HT1080 (cell line): ENCODE data around the gene TEX36. TPM values are rescaled to one million over a fixed set of nuclear protein-coding genes. Genes with fewer than 3 reads are reported as not detected.
"Not testable (repeated sequence)": the region's sequence is repeated elsewhere in the genome, so short reads cannot be mapped to it uniquely, and the experiment has no call there.

ENCODE experiments used
- DNase-seq: peaks from one replicate; pipeline ENCODE4 v3.0.0-alpha.2; 2015; ENCODE audit warnings: low read depth
- total RNA-seq: library from RNA; depleted of rRNA; stranded (reverse); fragments of >200 nt; shearing (Covaris generic); gene quantifications from 2 replicates; pipeline ENCODE4 v1.2.3, GENCODE V29; 2014

TEX36 gene
- total RNA-seq, 1 experiment from 2014 or later = not detected

- no peak for DNase-seq
Observed at GRCh38 chr10:125634606-125635005, 48.4 kb downstream of the TEX36 start.

DNA sequence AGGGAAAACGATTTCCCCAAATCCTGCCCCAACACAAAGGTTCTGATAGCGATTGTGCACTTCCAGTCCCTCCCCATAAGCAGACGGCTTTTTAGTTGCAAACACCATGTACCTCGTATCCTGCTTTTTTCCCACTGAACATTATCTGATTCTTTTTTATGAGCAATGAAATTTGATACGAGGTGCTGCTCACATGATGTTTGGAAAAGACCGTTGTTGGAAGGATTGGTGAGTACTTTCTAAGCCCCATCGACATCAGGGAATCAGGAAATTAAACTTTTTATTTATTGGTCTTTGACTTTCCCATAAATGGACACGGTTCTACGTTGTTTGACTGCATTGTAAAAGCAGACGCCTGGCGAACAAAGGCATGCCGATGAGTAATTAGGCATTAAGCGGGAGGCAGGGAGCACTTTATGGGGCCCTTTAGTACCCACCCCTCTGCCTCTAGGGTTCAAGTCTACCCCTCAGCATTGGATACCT, 49.4 kb downstream of the TEX36 start:
- DNase-seq = peak; percentile 69

- no peak for DNase-seq
Observed at GRCh38 chr10:125631806-125632205, 51.2 kb downstream of the TEX36 start.

DNA sequence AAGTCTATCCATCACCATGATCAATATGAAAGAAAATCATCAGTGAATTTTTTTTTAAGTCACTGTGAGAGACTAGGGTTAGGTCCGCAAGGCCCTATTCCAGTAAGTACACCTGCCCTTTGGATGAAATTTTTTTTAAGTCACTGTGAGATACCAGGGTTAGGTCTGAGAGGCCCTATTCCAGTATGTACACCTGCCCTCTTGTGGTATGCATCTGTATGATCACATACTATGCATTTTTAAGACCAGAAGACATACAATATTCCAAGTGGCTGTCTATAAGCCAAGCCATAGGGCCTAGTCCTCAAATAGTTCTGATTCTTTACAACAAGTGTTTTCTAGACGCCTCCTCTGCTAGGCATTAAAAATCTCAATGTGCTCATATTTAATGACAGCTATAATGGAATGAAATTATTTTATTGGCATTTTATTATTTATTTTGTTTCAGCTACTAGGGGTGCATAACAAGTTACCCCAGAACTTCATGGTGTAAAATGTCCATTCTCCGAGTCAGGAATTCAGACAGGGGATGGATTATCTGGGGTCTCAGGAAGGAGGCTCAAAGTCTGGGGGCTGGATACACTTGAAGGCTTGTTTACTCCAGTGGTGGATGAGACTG, 53.1 kb downstream of the TEX36 start:
- DNase-seq = peak; percentile 55

GRCh38 chr10:125628104-125629049, 54.6 kb downstream of the TEX36 start:
- DNase-seq = no peak

DNA sequence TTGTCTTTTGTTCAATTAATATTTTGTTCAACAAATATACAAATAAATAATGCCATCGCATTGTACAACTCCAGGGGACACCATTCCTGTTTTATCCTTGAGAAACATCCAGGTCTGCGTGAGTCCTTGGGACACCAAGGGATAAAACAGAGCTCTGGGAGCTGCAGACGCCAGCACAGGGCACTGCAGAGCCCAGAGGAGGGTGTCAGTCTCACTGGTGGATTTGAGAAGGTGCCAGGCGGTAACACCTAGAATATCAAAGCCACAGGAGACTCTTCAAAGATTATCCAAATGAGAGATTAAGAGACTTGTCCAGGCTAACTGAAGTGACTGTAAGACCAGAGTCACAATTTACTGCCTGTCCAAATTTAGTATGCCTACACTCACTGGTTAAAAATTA, 55.3 kb downstream of the TEX36 start:
- DNase-seq = no peak

DNA sequence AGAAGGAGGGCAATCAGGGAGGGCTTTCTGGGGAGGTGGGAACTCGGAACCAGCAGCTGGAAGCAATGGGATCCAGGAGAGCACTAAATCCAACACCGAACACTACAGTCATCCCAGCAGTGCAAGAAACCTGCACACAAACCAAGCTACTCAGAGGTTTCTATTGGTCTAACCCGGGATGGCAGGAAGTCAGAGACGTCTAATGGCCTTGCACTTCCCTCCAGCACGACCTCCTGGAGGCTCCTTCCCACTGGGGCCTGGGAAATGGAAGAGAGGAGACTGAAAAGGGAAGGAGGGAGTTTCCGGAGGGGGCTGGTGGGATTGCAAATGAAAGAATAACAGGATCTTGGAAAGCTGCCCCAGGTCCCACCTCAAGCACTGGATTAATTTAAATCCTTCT, 56.3 kb downstream of the TEX36 start:
- no peak for DNase-seq

GRCh38 chr10:125625586-125625985, 57.4 kb downstream of the TEX36 start:
- DNase-seq = no peak

DNA sequence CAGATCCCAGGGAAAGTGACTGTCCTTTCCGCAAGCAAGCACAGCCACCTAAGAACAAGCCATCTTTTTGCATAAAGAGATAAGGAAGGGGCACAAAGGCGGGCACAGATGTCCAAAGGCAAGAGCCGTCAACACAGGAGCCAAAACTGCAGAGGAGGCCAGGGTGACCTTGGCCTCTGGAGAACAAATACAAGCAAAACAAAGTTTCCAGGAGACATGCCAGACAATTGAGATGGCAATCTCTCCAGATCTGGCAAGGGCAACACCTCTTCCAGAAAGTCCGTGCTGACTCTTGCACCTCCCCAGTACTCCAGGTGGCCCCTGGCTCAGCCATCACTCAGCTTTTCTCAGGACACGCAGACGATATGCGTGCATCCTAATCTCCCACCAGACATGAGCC, 58.2 kb downstream of the TEX36 start:
- no peak for DNase-seq

DNA sequence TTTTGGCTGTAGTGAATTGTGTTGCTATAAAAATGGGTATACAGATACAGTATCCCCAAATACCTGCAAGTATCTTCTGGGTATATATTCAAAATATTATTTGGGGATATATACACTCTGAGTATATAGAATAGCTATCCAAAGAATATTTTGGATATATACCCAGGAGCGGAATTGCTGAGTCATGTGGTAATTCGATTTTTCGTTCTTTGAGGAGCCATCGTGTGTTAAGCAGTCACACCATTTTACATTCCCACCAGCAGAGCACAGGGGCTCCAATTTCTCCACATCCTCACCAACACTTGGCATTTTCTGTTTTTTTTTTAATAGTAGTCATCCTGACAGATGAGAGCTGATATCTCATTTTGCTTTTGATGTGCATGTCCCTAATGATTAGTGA, 61.9 kb downstream of the TEX36 start:
- no peak for DNase-seq

- DNase-seq = no peak
Observed at GRCh38 chr10:125620401-125620800, 62.6 kb downstream of the TEX36 start.

DNA sequence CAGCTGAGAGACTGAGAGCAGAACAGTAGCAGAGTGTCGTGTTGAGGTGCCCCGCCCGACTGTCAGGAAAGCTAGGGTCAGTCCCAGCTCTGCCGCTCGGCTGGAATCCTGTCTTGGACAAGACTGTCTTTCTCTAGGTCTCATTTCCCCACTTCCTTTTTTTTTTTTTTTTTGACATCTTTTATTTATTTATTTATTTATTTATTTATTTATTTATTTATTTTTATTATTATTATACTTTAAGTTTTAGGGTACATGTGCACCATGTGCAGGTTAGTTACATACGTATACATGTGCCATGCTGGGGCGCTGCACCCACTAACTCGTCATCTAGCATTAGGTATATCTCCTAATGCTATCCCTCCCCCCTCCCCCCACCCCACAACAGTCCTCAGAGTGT, 69.9 kb downstream of the TEX36 start:
- not testable (repeated sequence) for DNase-seq

GRCh38 chr10:125611756-125612155, 71.2 kb downstream of the TEX36 start:
- DNase-seq = no peak

DNA sequence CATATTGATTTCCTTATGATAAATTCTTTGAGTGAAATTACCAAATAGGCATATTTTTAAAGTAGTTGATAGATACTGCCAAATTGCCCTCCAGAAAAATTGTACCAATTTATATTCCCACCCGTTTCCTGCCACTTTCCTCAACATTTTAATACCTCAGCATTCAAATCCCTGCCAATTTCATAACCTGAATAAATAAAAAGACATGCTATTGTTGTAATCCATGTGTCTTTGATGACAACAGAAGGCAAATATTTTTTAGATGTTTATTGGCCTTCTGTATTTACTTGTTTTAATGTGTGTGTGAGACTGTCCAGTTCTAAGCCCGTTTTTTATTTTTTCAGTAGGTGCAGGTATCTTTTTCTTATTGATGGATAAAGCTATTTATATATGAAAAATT, 71.7 kb downstream of the TEX36 start:
- no peak for DNase-seq

DNA sequence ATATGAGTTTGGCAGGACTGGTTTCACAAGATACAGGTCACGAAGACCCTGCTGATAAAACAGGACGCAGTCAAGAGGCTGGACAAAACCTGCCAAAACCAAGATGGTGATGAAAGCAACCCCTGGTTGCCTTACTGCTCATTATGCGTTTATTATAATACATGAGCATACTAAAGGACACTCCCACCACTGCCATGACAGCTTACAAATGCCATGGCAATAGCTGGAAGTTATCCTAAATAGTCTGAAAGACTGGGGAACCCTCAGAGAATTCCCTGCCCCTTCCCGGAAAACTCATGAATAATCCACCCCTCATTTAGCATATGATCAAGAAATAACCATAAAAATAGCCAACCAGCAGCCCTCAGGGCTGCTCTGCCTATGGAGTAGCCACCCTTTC, 73.1 kb downstream of the TEX36 start:
- DNase-seq = no peak

DNA sequence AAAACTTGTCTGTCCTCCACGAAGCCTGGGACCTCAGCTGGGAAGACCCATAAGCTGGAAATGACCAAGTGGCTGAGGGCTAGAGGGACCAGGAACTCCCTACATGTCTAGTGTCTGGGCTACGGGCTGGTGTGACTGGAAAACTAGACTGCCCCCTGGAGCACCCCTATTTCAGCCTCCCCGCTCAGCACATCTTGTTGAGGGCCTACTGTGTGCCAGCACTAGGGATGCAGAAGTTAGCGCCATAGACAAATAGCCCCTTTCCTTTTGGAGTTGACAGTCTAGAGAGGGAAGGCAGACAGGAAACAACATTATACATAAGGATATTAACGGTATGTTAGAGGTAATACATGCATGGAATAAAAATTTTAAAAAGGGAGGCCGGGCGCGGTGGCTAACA, 74.5 kb downstream of the TEX36 start:
- DNase-seq = no peak

DNA sequence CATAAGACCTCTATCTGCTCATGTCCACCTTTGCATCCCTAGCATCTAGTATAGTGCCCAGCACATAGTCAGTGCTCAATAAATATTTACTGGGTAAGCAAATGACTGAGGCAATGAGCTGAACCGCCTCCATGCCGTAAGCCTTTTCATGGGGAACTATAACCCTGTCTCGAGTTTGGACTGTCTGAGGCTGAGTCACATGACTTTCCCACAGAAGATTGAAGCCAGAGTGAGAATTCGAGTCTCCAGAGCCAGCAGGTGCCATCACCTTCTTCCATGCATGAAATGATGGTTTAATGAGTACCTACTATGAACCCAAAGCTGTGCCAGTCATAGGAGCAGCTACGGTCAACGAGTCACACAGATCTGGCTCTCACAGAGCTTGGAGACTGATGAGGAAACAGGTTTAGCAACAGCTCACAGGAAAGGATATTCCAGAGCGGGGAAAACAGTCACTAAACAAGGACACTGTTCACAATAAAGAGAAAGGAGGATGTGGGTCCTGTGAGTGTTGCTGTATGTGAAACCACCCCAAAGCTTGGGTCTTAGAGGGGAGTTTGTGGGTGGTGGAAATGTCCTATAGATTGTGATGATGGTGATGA, 75.2 kb downstream of the TEX36 start:
- no peak for DNase-seq

DNA sequence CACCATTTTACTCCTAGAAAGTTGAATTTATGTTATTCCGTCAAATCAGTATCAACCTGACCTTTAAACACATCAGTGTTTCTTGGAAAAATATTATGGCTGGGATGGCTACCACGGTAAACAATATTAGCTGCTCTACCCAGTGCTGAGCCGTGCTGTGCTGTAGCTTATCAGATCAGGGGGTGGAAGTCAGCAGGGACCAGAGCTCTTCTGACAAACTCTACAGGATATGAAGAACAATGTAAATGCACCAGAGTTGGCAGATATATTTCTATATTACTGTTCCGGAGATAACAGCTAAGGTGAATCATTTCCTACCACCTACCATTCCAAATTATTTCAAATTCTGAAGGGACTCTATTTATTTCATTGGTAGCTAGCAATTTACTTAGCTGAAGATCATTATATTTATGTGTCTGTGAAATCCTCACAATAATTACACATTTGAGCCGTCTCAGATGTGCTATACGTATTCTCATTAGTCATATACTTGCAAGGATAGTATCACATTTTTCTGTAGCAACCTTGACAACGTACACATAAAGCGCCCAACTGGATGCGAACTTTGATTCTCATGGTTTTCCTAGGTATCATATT, 76.5 kb downstream of the TEX36 start:
- no peak for DNase-seq
